ENCODE data around the gene CALCOCO1. TPM values are rescaled to one million over a fixed set of nuclear protein-coding genes. Genes with fewer than 3 reads are reported as not detected.

The CALCOCO1 gene
- total and polyA plus RNA-seq, 2 of the 13 experiments (the other 11 are each of a cell fraction or from before 2014, with no cell fraction given), result 7.7 to 47.7 TPM

DNA sequence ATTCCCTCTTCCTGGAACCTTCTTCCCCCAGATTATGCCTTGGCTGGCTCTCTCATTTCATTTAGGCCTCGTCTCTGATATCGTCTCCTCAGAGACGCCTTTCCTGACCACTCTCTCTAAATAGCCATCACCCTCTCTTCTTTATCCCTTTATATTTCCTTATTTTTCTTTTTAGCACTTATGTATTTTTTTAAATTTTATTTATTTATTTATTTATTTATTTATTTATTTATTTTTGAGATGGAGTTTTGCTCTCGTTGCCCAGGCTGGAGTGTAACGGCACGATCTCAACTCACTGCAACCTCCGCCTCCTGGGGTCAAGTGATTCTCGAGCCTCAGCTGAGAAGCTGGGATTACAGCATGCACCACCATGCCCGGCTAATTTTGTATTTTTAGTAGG, 43.3 kb downstream of the CALCOCO1 start:
- no peak for TF ChIP-seq KDM4B (CRISPR knock-in tag; IDR thresholded peaks at IDR 0.05)
- TF ChIP-seq DNMT1 (CRISPR knock-in tag; IDR thresholded peaks at IDR 0.05), result no peak
- TF ChIP-seq TCF7 (IDR thresholded peaks at IDR 0.05; ENCODE audit: low read depth), result no peak
- TF ChIP-seq FOXK1 (CRISPR knock-in tag; IDR thresholded peaks at IDR 0.05; ENCODE audit: borderline replicate concordance, low read depth), result no peak
- TF ChIP-seq TAF15 (IDR thresholded peaks at IDR 0.05; ENCODE audit: low read depth, low read length, poor library complexity, severe bottlenecking), result no peak
- no peak for TF ChIP-seq FOXM1 (CRISPR knock-in tag; IDR thresholded peaks at IDR 0.05)
- TF ChIP-seq AGO2 (optimal IDR thresholded peaks at IDR 0.05; ENCODE audit: low read depth, low read length), result no peak
- TF ChIP-seq, protein P1, sequence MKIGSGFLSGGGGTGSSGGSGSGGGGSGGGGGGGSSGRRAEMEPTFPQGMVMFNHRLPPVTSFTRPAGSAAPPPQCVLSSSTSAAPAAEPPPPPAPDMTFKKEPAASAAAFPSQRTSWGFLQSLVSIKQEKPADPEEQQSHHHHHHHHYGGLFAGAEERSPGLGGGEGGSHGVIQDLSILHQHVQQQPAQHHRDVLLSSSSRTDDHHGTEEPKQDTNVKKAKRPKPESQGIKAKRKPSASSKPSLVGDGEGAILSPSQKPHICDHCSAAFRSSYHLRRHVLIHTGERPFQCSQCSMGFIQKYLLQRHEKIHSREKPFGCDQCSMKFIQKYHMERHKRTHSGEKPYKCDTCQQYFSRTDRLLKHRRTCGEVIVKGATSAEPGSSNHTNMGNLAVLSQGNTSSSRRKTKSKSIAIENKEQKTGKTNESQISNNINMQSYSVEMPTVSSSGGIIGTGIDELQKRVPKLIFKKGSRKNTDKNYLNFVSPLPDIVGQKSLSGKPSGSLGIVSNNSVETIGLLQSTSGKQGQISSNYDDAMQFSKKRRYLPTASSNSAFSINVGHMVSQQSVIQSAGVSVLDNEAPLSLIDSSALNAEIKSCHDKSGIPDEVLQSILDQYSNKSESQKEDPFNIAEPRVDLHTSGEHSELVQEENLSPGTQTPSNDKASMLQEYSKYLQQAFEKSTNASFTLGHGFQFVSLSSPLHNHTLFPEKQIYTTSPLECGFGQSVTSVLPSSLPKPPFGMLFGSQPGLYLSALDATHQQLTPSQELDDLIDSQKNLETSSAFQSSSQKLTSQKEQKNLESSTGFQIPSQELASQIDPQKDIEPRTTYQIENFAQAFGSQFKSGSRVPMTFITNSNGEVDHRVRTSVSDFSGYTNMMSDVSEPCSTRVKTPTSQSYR (CRISPR knock-in tag; IDR thresholded peaks at IDR 0.05; ENCODE audit: borderline replicate concordance), result no peak
- no peak for TF ChIP-seq KMT2B (CRISPR knock-in tag; IDR thresholded peaks at IDR 0.05)
- no peak for TF ChIP-seq STAT5B (CRISPR knock-in tag; IDR thresholded peaks at IDR 0.05)
- TF ChIP-seq, protein P2, sequence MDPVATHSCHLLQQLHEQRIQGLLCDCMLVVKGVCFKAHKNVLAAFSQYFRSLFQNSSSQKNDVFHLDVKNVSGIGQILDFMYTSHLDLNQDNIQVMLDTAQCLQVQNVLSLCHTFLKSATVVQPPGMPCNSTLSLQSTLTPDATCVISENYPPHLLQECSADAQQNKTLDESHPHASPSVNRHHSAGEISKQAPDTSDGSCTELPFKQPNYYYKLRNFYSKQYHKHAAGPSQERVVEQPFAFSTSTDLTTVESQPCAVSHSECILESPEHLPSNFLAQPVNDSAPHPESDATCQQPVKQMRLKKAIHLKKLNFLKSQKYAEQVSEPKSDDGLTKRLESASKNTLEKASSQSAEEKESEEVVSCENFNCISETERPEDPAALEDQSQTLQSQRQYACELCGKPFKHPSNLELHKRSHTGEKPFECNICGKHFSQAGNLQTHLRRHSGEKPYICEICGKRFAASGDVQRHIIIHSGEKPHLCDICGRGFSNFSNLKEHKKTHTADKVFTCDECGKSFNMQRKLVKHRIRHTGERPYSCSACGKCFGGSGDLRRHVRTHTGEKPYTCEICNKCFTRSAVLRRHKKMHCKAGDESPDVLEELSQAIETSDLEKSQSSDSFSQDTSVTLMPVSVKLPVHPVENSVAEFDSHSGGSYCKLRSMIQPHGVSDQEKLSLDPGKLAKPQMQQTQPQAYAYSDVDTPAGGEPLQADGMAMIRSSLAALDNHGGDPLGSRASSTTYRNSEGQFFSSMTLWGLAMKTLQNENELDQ (CRISPR knock-in tag; IDR thresholded peaks at IDR 0.05; ENCODE audit: borderline replicate concordance), result no peak
- TF ChIP-seq HOXA3 (CRISPR knock-in tag; IDR thresholded peaks at IDR 0.05), result no peak
- TF ChIP-seq, protein P3, sequence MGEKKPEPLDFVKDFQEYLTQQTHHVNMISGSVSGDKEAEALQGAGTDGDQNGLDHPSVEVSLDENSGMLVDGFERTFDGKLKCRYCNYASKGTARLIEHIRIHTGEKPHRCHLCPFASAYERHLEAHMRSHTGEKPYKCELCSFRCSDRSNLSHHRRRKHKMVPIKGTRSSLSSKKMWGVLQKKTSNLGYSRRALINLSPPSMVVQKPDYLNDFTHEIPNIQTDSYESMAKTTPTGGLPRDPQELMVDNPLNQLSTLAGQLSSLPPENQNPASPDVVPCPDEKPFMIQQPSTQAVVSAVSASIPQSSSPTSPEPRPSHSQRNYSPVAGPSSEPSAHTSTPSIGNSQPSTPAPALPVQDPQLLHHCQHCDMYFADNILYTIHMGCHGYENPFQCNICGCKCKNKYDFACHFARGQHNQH (CRISPR knock-in tag; IDR thresholded peaks at IDR 0.05), result no peak
- no peaks in the 10 kb centered on the region for H3K9me3 ChIP-seq (ENCODE audit: low read length)
- H2AFZ ChIP-seq (ENCODE audit: low read length), result no peak overlapping the region
- no peak overlapping the region for H3K27ac ChIP-seq (ENCODE audit: extremely low read length, insufficient read depth, low read length)
- no peak overlapping the region for H3K9ac ChIP-seq (ENCODE audit: insufficient read depth, low read depth, low read length)
- BruUV-seq (replicated peaks), result no TSS peak
- H3K4me2 ChIP-seq (ENCODE audit: low read depth, low read length), result no peak overlapping the region
- no peaks in the 10 kb centered on the region for H3K36me3 ChIP-seq (replicated peaks in 1 of 2; ENCODE audit: control insufficient read depth in 1 of 2, insufficient read depth in 2 of 2, low read length in 2 of 2)
- no peak for DNase-seq (ENCODE audit: low spot score)
- H3K4me3 ChIP-seq (replicated peaks in 1 of 3; ENCODE audit: insufficient read depth in 1 of 3, low read depth in 2 of 3, low read length in 3 of 3), result no peak overlapping the region
- no peak for FAIRE-seq
- in situ Hi-C loops (cut with HindIII; ENCODE audit: extremely low pct_ligation_motif_present, low pct_unique_long_range_greater_than_20kb) (no loop called here), intact Hi-C loops (cut with micrococcal nuclease; ENCODE audit: unreplicated experiment) (no loop called here)
- POLR2A ChIA-PET, result no interaction called here
- H4K20me1 ChIP-seq (ENCODE audit: insufficient read depth, low read length), result no peaks in the 10 kb centered on the region
- H3K27me3 ChIP-seq (ENCODE audit: control insufficient read depth in 1 of 2, insufficient read depth in 2 of 2, low read length in 2 of 2), result peaks cover 0 to 7% of the 10 kb centered on the region in 2 experiments; a peak in 2 of 5 replicates
- CTCF ChIA-PET (ENCODE audit: low intra/inter-chr PET ratio, low total read pairs), result no interaction called here
- H3K79me2 ChIP-seq (ENCODE audit: insufficient read depth, low read length), result no peaks in the 10 kb centered on the region
- no peaks in the 10 kb centered on the region for H3K4me1 ChIP-seq (ENCODE audit: insufficient read depth, low read length)
- WGBS (ENCODE audit: low lambda C conversion rate), result 62% methylated on average over 9 of the region's 9 CpGs
- no peak for ATAC-seq

All from HepG2 (cell line).